GM12878 (cell line): ENCODE results near the gene PIMREG. TPM values are rescaled to one million over a fixed set of nuclear protein-coding genes. Genes with fewer than 3 reads are reported as not detected.

Source experiments
- ATAC-seq: fragments of 200-7000 bp; cut with Tn5 transposase; 3 replicates; pipeline ENCODE4 v1.9.1; 2020; ENCODE audit warnings: mild to moderate bottlenecking, moderate library complexity
- BruUV-seq: library from RNA; stranded (reverse); fragments of 400-500 nt; replicated peaks from 2 replicates; lab custom pipeline; 2021; lab: Mats Ljungman, UMichigan
- CTCF ChIA-PET: fragments of 300-600 bp; sonication (Branson Sonifier 250); formaldehyde crosslinking; extraction: SDS; loops from one replicate; lab custom pipeline; 2021; ENCODE audit warnings: inconsistent platforms; lab: Yijun Ruan, JAX
- POLR2A ChIA-PET: fragments of 350-600 bp; formaldehyde crosslinking; extraction: SDS; loops from one replicate; lab custom pipeline; 2021; ENCODE audit warnings: inconsistent platforms; lab: Charles Lee
- RAD21 ChIA-PET: fragments of 300-600 bp; sonication (Branson Sonifier 250); formaldehyde crosslinking; loops from one replicate; lab custom pipeline; 2023; ENCODE audit warnings: antibody characterized with exemption; ENCODE audit not compliant: unreplicated experiment; lab: Charles Lee
- SMC1A ChIA-PET: fragments of 300-600 bp; sonication (Branson Sonifier 250); formaldehyde crosslinking; loops from one replicate; lab custom pipeline; 2023; ENCODE audit not compliant: unreplicated experiment, uncharacterized antibody; lab: Charles Lee
- DNase-seq: peaks from one replicate; pipeline ENCODE4 v3.0.0-alpha.2; 2011; ENCODE audit warnings: low read depth, low spot score
- FAIRE-seq: peaks from 3 replicates; lab custom pipeline; 2011; peaks lifted over from hg19 to GRCh38; lab: Jason Lieb, UNC
- H2AFZ ChIP-seq: 2 replicates; pipeline ENCODE4 v1.6.0; 2011; ENCODE audit warnings: low read depth, low read length, control low read depth; ENCODE audit not compliant: control insufficient read depth
- H3K27ac ChIP-seq: 2 replicates; pipeline ENCODE4 v1.5.1; 2011; ENCODE audit warnings: control low read depth; ENCODE audit not compliant: control insufficient read depth, insufficient read depth
- H3K27me3 ChIP-seq, 2 experiments: replicated peaks in 1 of 2; 2 replicates each; pipeline versions ENCODE4 v1.6.0 to v1.6.1; 2011; ENCODE audit warnings: low read length in 1 of 2; ENCODE audit not compliant: control insufficient read depth in 2 of 2, insufficient read depth in 2 of 2
- H3K36me3 ChIP-seq, 2 experiments: 2 replicates each; pipeline ENCODE4 v1.5.1; 2011; ENCODE audit warnings: low read length in 1 of 2; ENCODE audit not compliant: control insufficient read depth in 2 of 2, insufficient read depth in 2 of 2
- H3K4me1 ChIP-seq: 2 replicates; pipeline ENCODE4 v1.6.1; 2011; ENCODE audit warnings: mild to moderate bottlenecking, low read length, moderate library complexity, mixed read lengths; ENCODE audit not compliant: control insufficient read depth, insufficient read depth
- H3K4me2 ChIP-seq: 2 replicates; pipeline ENCODE4 v1.6.0; 2011; ENCODE audit warnings: control low read depth; ENCODE audit not compliant: control insufficient read depth, insufficient read depth
- H3K4me3 ChIP-seq: fragments of 200-600 bp; sonication (generic); 2 replicates; pipeline ENCODE4 v1.5.1; 2016
- H3K79me2 ChIP-seq: 2 replicates; pipeline ENCODE4 v1.6.0; 2011; ENCODE audit warnings: low read length; ENCODE audit not compliant: control insufficient read depth, insufficient read depth
- H3K9ac ChIP-seq: 2 replicates; pipeline ENCODE4 v1.8.0; 2011; ENCODE audit warnings: low read length, control low read depth, mixed read lengths; ENCODE audit not compliant: control insufficient read depth, insufficient read depth
- H3K9me3 ChIP-seq: replicated peaks from 3 replicates; pipeline ENCODE4 v1.5.1; 2011; ENCODE audit warnings: mild to moderate bottlenecking, low read length; ENCODE audit not compliant: control insufficient read depth, insufficient read depth
- H4K20me1 ChIP-seq: 2 replicates; pipeline ENCODE4 v1.6.0; 2011; ENCODE audit not compliant: control insufficient read depth, insufficient read depth
- CEBPB ChIP-seq, 2 experiments: fragments of 150-350 bp in 1 of 2; IDR thresholded peaks; 2 replicates each; pipeline ENCODE4 v1.6.1; 2012 to 2014; ENCODE audit warnings: low read depth in 2 of 2, low read length in 2 of 2, borderline replicate concordance in 1 of 2, inconsistent platforms in 1 of 2
- CHD2 ChIP-seq: IDR thresholded peaks from 2 replicates; pipeline ENCODE4 v1.6.1; 2011; ENCODE audit warnings: low read depth, low read length, improper control_type of control experiment, borderline replicate concordance
- E4F1 ChIP-seq: fragments of 450-650 bp; IDR thresholded peaks from 2 replicates; pipeline ENCODE4 v1.6.1; 2018; ENCODE audit warnings: borderline replicate concordance, mild to moderate bottlenecking; ENCODE audit not compliant: partially characterized antibody
- MYC ChIP-seq: IDR thresholded peaks from 2 replicates; pipeline ENCODE4 v1.6.1; 2011; ENCODE audit warnings: mild to moderate bottlenecking, low read length, moderate library complexity, inconsistent platforms; ENCODE audit not compliant: insufficient read depth, insufficient replicate concordance, insufficient read length, severe bottlenecking
- RAD21 ChIP-seq: IDR thresholded peaks from 2 replicates; pipeline ENCODE4 v1.6.1; 2011; ENCODE audit warnings: mild to moderate bottlenecking, low read depth, low read length, moderate library complexity; ENCODE audit not compliant: insufficient read depth
- RCOR1 ChIP-seq: conservative IDR thresholded peaks from 2 replicates; pipeline ENCODE4 v1.6.1; 2012; ENCODE audit warnings: low read depth, low read length, improper control_type of control experiment
- SUZ12 ChIP-seq: fragments of 200-600 bp; sonication (generic); IDR thresholded peaks from one replicate; pipeline ENCODE4 v1.6.1; 2018; ENCODE audit warnings: antibody characterized with exemption, mild to moderate bottlenecking; ENCODE audit not compliant: unreplicated experiment
- WGBS: methylation state at CpG from one replicate; pipeline ENCODE4 v1.1.6; 2016; ENCODE audit warnings: low lambda C conversion rate; ENCODE audit not compliant: insufficient replicate concordance, insufficient coverage; ENCODE audit errors: missing lambda C conversion rate; 5-methylcytosine and 5-hydroxymethylcytosine counted together
- in situ Hi-C: fragments of 300-500 bp; cut with MboI; formaldehyde crosslinking; loops from 9 replicates; pipeline ENCODE4 v1.14.3; 2018; ENCODE audit warnings: mixed read lengths
- intact Hi-C: fragments of 100-400 bp; cut with micrococcal nuclease; formaldehyde crosslinking; loops from one replicate; pipeline ENCODE4 v1.14.2; 2022; ENCODE audit not compliant: unreplicated experiment
- polyA plus RNA-seq, 11 experiments: library from polyadenylated mRNA; depleted of rRNA in 4 of 11; unstranded in 6 of 11; stranded (reverse) in 5 of 11; fragments of >200 nt; fragmentation: Nextera tagmentation in 4 of 11; fragmentation: Illumina TruSeq in 1 of 11; extraction: Ambion mirVana in 4 of 11; extraction: Trizol in 1 of 11; gene quantifications; 1 replicate in 1 of 11; 2 replicates in 10 of 11; pipeline versions ENCODE4 v1.2.1 to v1.2.3, GENCODE V29; 2011 to 2016; ENCODE audit warnings: inconsistent platforms in 2 of 11, missing spikeins in 2 of 11, low read depth in 1 of 11
- total RNA-seq, 4 experiments: library from RNA; depleted of rRNA in 3 of 4; stranded (reverse); fragments of >200 nt in 3 of 4; fragmentation: Illumina TruSeq in 1 of 4; extraction: Trizol in 1 of 4; gene quantifications; 2 replicates each; pipeline versions ENCODE4 v1.2.1 to v1.2.3, GENCODE V29; 2013 to 2021
- TF ChIP-seq, protein P1 (sequence below): fragments of 450-650 bp; IDR thresholded peaks from 2 replicates; pipeline ENCODE4 v1.6.1; 2017; ENCODE audit warnings: borderline replicate concordance
- TF ChIP-seq, protein P2 (sequence below): IDR thresholded peaks from 2 replicates; pipeline ENCODE4 v1.6.1; 2012; ENCODE audit warnings: improper control_type of control experiment, low read depth, low read length; ENCODE audit not compliant: insufficient replicate concordance

PIMREG gene
- total and polyA plus RNA-seq, 10 of the 15 experiments (the other 5 are each of a cell fraction or from before 2014, with no cell fraction given): 2.8 to 35.8 (median 25.2) TPM

DNA sequence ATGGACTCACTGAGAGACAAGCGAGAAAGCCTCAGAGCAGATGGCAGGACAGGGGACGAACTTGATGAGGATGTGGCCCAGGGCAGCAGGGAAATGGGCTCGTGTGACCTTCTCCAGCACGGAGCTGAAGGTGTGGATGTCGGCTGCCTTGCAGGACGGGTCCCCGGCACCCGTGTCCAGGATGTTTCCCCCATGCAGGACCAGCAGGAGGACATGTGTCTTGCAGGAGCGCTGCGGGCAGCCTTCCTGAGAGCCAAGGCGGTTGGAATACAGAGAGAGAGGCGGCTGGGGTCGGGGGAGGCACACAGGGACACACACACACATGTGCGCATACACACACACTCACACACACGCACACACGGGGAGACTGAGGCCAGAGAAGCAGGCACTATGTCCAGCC is 39.3 kb downstream of the PIMREG start:
- Histone ChIP-seq H2AFZ (no peak overlapping the region), H3K79me2 (no peaks in the 10 kb centered on the region), H3K9ac (no peak overlapping the region), H3K36me3 (no peaks in the 10 kb centered on the region), H3K27ac (no peak overlapping the region), H3K4me3 (no peak overlapping the region), H3K9me3 (no peaks in the 10 kb centered on the region), H3K4me1 (no peaks in the 10 kb centered on the region), H3K27me3 (peaks cover 0 to 12% of the 10 kb centered on the region in 2 experiments; a peak in 3 of 4 replicates), H3K4me2 (no peak overlapping the region), H4K20me1 (no peaks in the 10 kb centered on the region)
- intact Hi-C loops (no loop called here), in situ Hi-C loops (no loop called here)
- WGBS: 36% methylated on average over 16 of the region's 16 CpGs
- ChIA-PET RAD21 (no interaction called here), SMC1A (no interaction called here), POLR2A (interaction anchor here (0.5 kb wide), 1 partner anchor 423 kb away, joined by 6 read pairs; no protein-coding TSS in a partner anchor), CTCF (no interaction called here)
- ATAC-seq (no peak), FAIRE-seq (no peak), DNase-seq (no peak)
- TF ChIP-seq RCOR1 (no peak), SUZ12 (no peak), RAD21 (no peak), MYC (no peak), CEBPB (IDR thresholded peaks at IDR 0.05; ENCODE audit: borderline replicate concordance in 1 of 2, low read depth in 2 of 2, low read length in 2 of 2) (no peak), E4F1 (no peak), CHD2 (no peak)
- TF ChIP-seq, protein P1, sequence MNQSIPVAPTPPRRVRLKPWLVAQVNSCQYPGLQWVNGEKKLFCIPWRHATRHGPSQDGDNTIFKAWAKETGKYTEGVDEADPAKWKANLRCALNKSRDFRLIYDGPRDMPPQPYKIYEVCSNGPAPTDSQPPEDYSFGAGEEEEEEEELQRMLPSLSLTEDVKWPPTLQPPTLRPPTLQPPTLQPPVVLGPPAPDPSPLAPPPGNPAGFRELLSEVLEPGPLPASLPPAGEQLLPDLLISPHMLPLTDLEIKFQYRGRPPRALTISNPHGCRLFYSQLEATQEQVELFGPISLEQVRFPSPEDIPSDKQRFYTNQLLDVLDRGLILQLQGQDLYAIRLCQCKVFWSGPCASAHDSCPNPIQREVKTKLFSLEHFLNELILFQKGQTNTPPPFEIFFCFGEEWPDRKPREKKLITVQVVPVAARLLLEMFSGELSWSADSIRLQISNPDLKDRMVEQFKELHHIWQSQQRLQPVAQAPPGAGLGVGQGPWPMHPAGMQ: no peak
- TF ChIP-seq, protein P2, sequence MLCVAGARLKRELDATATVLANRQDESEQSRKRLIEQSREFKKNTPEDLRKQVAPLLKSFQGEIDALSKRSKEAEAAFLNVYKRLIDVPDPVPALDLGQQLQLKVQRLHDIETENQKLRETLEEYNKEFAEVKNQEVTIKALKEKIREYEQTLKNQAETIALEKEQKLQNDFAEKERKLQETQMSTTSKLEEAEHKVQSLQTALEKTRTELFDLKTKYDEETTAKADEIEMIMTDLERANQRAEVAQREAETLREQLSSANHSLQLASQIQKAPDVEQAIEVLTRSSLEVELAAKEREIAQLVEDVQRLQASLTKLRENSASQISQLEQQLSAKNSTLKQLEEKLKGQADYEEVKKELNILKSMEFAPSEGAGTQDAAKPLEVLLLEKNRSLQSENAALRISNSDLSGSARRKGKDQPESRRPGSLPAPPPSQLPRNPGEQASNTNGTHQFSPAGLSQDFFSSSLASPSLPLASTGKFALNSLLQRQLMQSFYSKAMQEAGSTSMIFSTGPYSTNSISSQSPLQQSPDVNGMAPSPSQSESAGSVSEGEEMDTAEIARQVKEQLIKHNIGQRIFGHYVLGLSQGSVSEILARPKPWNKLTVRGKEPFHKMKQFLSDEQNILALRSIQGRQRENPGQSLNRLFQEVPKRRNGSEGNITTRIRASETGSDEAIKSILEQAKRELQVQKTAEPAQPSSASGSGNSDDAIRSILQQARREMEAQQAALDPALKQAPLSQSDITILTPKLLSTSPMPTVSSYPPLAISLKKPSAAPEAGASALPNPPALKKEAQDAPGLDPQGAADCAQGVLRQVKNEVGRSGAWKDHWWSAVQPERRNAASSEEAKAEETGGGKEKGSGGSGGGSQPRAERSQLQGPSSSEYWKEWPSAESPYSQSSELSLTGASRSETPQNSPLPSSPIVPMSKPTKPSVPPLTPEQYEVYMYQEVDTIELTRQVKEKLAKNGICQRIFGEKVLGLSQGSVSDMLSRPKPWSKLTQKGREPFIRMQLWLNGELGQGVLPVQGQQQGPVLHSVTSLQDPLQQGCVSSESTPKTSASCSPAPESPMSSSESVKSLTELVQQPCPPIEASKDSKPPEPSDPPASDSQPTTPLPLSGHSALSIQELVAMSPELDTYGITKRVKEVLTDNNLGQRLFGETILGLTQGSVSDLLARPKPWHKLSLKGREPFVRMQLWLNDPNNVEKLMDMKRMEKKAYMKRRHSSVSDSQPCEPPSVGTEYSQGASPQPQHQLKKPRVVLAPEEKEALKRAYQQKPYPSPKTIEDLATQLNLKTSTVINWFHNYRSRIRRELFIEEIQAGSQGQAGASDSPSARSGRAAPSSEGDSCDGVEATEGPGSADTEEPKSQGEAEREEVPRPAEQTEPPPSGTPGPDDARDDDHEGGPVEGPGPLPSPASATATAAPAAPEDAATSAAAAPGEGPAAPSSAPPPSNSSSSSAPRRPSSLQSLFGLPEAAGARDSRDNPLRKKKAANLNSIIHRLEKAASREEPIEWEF: no peak
- BruUV-seq: no TSS peak
